DOHH2 (cell line): ENCODE results near the gene RGS19.

Source experiments
- CTCF ChIP-seq: fragments of 200-600 bp; sonication (generic); IDR thresholded peaks from one replicate; pipeline ENCODE4 v1.5.1; 2014; ENCODE audit warnings: antibody characterized with exemption, mild to moderate bottlenecking, low read depth, low read length; ENCODE audit not compliant: poor library complexity, severe bottlenecking
- EZH2phosphoT487 ChIP-seq: fragments of 200-600 bp; sonication (generic); IDR thresholded peaks from 2 replicates; pipeline ENCODE4 v1.6.1; 2017; ENCODE audit warnings: borderline replicate concordance, mild to moderate bottlenecking, antibody characterized with exemption, low read length, moderate library complexity, mixed read lengths

- TF ChIP-seq CTCF = no peak
- TF ChIP-seq EZH2phosphoT487 = no peak
Measured at GRCh38 chr20:64052326-64052722, 27.0 kb downstream of the RGS19 start.
